Suprapubic skin (tissue), 4 donors: Measurements from ENCODE around the gene DES.

Experiments used
- CTCF ChIP-seq, 2 donors: fragments of 200-600 bp in 1 of 2; fragments of 450-650 bp in 1 of 2; sonication (generic) in 1 of 2; IDR thresholded peaks; one replicate each; pipeline ENCODE4 v1.5.1; 2016 to 2019; ENCODE audit warnings: antibody characterized with exemption in 2 of 2, mild to moderate bottlenecking in 1 of 2, moderate library complexity in 1 of 2
- EP300 ChIP-seq: sonication (generic); formaldehyde crosslinking; IDR thresholded peaks from one replicate; pipeline ENCODE4 v1.6.1; 2017; ENCODE audit warnings: antibody characterized with exemption
- POLR2A ChIP-seq, 2 donors: fragments of 450-650 bp; IDR thresholded peaks; one replicate each; pipeline ENCODE4 v1.6.1; 2017; ENCODE audit warnings: antibody characterized with exemption in 2 of 2, mild to moderate bottlenecking in 2 of 2, moderate library complexity in 2 of 2
- POLR2AphosphoS5 ChIP-seq, 3 donors: sonication (generic); formaldehyde crosslinking; IDR thresholded peaks; one replicate each; pipeline ENCODE4 v1.6.1; 2017; ENCODE audit warnings: antibody characterized with exemption in 3 of 3

GRCh38 chr2:219380926-219381325, 37.3 kb upstream of the DES start:
- no peak for TF ChIP-seq POLR2A (IDR thresholded peaks at IDR 0.05)
- no peak for TF ChIP-seq EP300
- TF ChIP-seq POLR2AphosphoS5 (IDR thresholded peaks at IDR 0.05): no peak
- TF ChIP-seq CTCF (IDR thresholded peaks at IDR 0.05): no peak
